IPS-18a (cell line): Measurements from ENCODE around the gene OTOR.

Experiments used
- H3K27ac ChIP-seq: one replicate; pipeline ENCODE4 v1.5.1; 2013; ENCODE audit warnings: low read length
- H3K27me3 ChIP-seq: one replicate; pipeline ENCODE4 v1.6.1; 2013; ENCODE audit warnings: mild to moderate bottlenecking, low read length; ENCODE audit not compliant: control insufficient read depth, insufficient read depth
- H3K36me3 ChIP-seq: one replicate; pipeline ENCODE4 v1.6.1; 2013; ENCODE audit warnings: low read depth, low read length; ENCODE audit not compliant: control insufficient read depth
- H3K4me1 ChIP-seq: one replicate; pipeline ENCODE4 v1.6.1; 2013; ENCODE audit warnings: low read depth, low read length; ENCODE audit not compliant: control insufficient read depth
- H3K4me3 ChIP-seq: one replicate; pipeline ENCODE4 v1.5.1; 2013; ENCODE audit warnings: low read length
- H3K9ac ChIP-seq: one replicate; pipeline ENCODE4 v1.6.1; 2013; ENCODE audit warnings: mild to moderate bottlenecking, low read length, moderate library complexity
- H3K9me3 ChIP-seq: one replicate; pipeline ENCODE4 v1.6.1; 2013; ENCODE audit warnings: low read depth, low read length; ENCODE audit not compliant: control insufficient read depth

The OTOR gene

GRCh38 chr20:16752901-16753300, 4.7 kb downstream of the OTOR start:
- Histone ChIP-seq H3K4me3 (no peak overlapping the region), H3K36me3 (no peaks in the 10 kb centered on the region), H3K27me3 (no peaks in the 10 kb centered on the region), H3K4me1 (peaks cover 5% of the 10 kb centered on the region), H3K9me3 (no peaks in the 10 kb centered on the region), H3K27ac (no peak overlapping the region), H3K9ac (no peak overlapping the region)

- no peak overlapping the region for H3K4me3 ChIP-seq
- no peak overlapping the region for H3K9ac ChIP-seq
- no peaks in the 10 kb centered on the region for H3K4me1 ChIP-seq
- no peaks in the 10 kb centered on the region for H3K36me3 ChIP-seq
- no peak overlapping the region for H3K27ac ChIP-seq
- H3K27me3 ChIP-seq, result no peaks in the 10 kb centered on the region
- H3K9me3 ChIP-seq, result no peaks in the 10 kb centered on the region
Observed at GRCh38 chr20:16758454-16759180, 10.5 kb downstream of the OTOR start.

- H3K9ac ChIP-seq, result no peak overlapping the region
- no peak overlapping the region for H3K4me3 ChIP-seq
- no peak overlapping the region for H3K27ac ChIP-seq
- no peaks in the 10 kb centered on the region for H3K9me3 ChIP-seq
- no peaks in the 10 kb centered on the region for H3K27me3 ChIP-seq
- no peaks in the 10 kb centered on the region for H3K36me3 ChIP-seq
- no peaks in the 10 kb centered on the region for H3K4me1 ChIP-seq
Observed at GRCh38 chr20:16759181-16759563, 11.0 kb downstream of the OTOR start.

GRCh38 chr20:16760431-16761304, 12.5 kb downstream of the OTOR start:
- H3K9ac ChIP-seq, result no peak overlapping the region
- H3K36me3 ChIP-seq, result no peaks in the 10 kb centered on the region
- H3K4me1 ChIP-seq, result no peaks in the 10 kb centered on the region
- H3K27ac ChIP-seq, result no peak overlapping the region
- no peaks in the 10 kb centered on the region for H3K27me3 ChIP-seq
- H3K9me3 ChIP-seq, result no peaks in the 10 kb centered on the region
- no peak overlapping the region for H3K4me3 ChIP-seq

- Histone ChIP-seq H3K9me3 (no peaks in the 10 kb centered on the region), H3K4me1 (no peaks in the 10 kb centered on the region), H3K4me3 (no peak overlapping the region), H3K27ac (no peak overlapping the region), H3K27me3 (no peaks in the 10 kb centered on the region), H3K9ac (no peak overlapping the region), H3K36me3 (no peaks in the 10 kb centered on the region)
Observed at GRCh38 chr20:16761305-16761829, 13.2 kb downstream of the OTOR start.

GRCh38 chr20:16764560-16764959, 16.4 kb downstream of the OTOR start:
- H3K4me3 ChIP-seq, result no peak overlapping the region
- no peaks in the 10 kb centered on the region for H3K4me1 ChIP-seq
- no peaks in the 10 kb centered on the region for H3K27me3 ChIP-seq
- no peaks in the 10 kb centered on the region for H3K36me3 ChIP-seq
- H3K27ac ChIP-seq, result no peak overlapping the region
- no peak overlapping the region for H3K9ac ChIP-seq
- no peaks in the 10 kb centered on the region for H3K9me3 ChIP-seq

- Histone ChIP-seq H3K9ac (no peak overlapping the region), H3K27me3 (no peaks in the 10 kb centered on the region), H3K9me3 (no peaks in the 10 kb centered on the region), H3K27ac (no peak overlapping the region), H3K36me3 (no peaks in the 10 kb centered on the region), H3K4me3 (no peak overlapping the region), H3K4me1 (no peaks in the 10 kb centered on the region)
Observed at GRCh38 chr20:16771213-16771612, 23.1 kb downstream of the OTOR start.

- H3K27me3 ChIP-seq, result no peaks in the 10 kb centered on the region
- H3K9me3 ChIP-seq, result no peaks in the 10 kb centered on the region
- no peak overlapping the region for H3K4me3 ChIP-seq
- H3K27ac ChIP-seq, result no peak overlapping the region
- no peaks in the 10 kb centered on the region for H3K36me3 ChIP-seq
- no peaks in the 10 kb centered on the region for H3K4me1 ChIP-seq
- no peak overlapping the region for H3K9ac ChIP-seq
Observed at GRCh38 chr20:16775961-16776360, 27.8 kb downstream of the OTOR start.

- Histone ChIP-seq H3K27me3 (no peaks in the 10 kb centered on the region), H3K36me3 (no peaks in the 10 kb centered on the region), H3K27ac (no peak overlapping the region), H3K4me1 (no peaks in the 10 kb centered on the region), H3K9ac (no peak overlapping the region), H3K4me3 (no peak overlapping the region), H3K9me3 (no peaks in the 10 kb centered on the region)
Observed at GRCh38 chr20:16777126-16777525, 29.0 kb downstream of the OTOR start.

- Histone ChIP-seq H3K36me3 (no peaks in the 10 kb centered on the region), H3K9me3 (no peaks in the 10 kb centered on the region), H3K27ac (no peak overlapping the region), H3K4me1 (no peaks in the 10 kb centered on the region), H3K9ac (no peak overlapping the region), H3K4me3 (no peak overlapping the region), H3K27me3 (no peaks in the 10 kb centered on the region)
Observed at GRCh38 chr20:16778159-16778558, 30.0 kb downstream of the OTOR start.

GRCh38 chr20:16781496-16781895, 33.3 kb downstream of the OTOR start:
- Histone ChIP-seq H3K4me1 (no peaks in the 10 kb centered on the region), H3K27me3 (no peaks in the 10 kb centered on the region), H3K4me3 (no peak overlapping the region), H3K9ac (no peak overlapping the region), H3K27ac (no peak overlapping the region), H3K36me3 (no peaks in the 10 kb centered on the region), H3K9me3 (no peaks in the 10 kb centered on the region)
